Measurements from ENCODE around the gene VPS52.
A peak's percentile ranks its signal among the peaks of the same experiment; 100 is the strongest.
"Not testable (repeated sequence)": the region's sequence is repeated elsewhere in the genome, so short reads cannot be mapped to it uniquely, and the experiment has no call there.

The VPS52 gene

GRCh38 chr6:33249732-33250630 is 21.7 kb downstream of the VPS52 start:
- DNase-seq = no peak

DNA sequence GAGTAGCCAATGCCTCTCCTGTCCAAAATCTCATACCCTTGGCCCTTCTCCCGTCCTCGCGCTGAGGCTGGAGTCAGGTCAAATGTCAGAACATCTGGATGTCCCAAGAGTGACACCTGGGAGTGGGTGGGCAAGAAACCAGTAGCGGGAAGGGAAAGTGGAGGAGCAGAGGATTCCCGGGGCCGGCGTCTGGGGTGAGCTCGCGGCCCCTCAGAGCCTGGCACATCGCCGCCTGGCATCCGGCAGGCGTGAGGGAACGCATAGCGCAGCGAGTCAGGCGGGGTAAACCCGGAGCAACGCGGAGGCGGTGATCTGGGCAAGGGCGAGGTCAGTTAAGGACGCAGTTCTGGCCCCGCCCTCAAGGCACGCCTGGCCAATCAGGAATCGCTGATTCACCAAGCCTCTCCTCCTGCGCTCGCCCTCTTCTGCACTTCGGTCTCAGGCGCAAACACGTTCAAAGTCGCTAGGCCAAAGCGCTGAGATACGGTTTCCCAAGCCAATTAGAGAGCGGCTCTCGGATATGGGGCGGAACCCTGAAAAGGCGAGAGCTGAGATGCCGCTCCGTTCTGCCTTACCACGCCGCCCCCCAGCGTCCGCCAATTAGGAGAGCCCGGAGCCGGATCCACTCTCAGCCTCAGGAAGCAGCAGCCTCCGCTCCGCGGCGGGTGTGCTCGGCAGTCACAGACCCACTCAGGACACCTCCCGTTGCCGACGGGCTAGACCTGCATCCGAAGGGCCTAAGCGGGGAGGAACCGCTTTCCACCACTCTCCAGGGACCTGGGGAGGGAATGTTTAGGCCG is 22.5 kb downstream of the VPS52 start:
- DNase-seq = peak; percentile 46

DNA sequence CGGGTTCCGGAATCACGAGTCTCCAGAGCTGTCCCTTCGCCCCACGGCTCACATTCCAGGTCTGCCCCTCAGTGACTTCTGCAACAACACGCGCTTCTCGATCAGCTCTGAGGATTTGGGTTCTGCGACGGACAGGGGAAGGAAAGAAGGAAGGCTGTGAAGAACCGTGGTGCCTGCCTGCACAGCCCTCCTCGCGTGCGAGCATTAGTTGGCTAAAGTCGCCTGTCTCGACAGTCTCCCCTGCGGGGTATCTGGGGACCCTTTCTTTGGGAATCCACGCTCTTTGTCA is 23.1 kb downstream of the VPS52 start:
- no peak for DNase-seq

DNA sequence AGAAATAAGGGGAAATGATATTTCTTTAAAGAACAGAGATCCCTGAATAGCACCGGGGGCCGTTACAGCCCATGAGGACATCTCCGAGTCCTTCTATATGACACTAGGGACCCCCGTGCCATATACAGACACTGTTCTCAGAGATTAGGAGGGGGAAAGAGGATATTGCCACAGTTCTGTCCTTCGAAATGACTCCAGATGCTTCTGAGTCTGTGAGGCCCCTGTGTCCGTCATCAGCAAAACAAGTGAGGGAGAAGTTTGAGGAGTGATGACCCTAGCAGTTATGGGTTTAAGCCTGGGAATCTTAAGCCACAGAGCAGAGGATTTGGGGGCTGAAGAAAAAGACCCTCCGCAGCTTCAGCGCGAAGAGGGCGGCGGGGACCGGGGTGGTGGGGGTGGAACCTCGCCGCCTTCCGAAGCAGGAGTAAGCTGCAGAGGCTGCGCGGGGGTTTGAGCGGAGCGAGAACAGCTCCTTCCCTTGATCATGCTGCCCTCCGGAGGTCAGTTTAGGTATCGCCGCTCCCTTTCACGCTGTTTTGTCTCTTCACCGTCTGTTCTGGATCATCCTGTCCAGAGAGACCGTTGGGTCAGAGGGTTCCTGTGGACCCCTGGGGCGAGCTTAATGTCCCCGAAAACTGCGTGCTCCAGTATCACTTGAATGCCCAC is 23.6 kb downstream of the VPS52 start:
- DNase-seq = peak; percentile 42

GRCh38 chr6:33243476-33243875 is 28.2 kb downstream of the VPS52 start:
- no peak for DNase-seq

DNA sequence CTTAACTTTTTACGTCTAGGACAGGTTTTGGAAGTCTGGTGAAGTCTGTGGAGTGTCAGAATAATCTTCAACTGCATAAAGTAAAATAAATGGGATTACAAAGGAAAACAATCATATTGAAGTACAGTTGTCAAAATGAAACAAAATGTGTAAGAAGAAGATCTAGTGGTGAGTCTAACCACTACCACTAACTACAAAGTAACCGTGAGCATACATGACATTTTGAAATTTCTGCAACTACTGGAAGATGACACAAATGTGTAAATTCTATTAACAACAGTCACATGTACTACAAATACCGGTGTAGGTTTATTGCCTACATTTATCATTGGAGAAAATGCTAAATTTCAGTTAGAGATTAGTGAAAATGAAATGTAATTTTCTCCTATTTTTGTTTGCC is 29.7 kb downstream of the VPS52 start:
- DNase-seq = no peak

- no peak for DNase-seq
Measured at GRCh38 chr6:33237741-33238140, 33.9 kb downstream of the VPS52 start.

GRCh38 chr6:33236852-33237251 is 34.8 kb downstream of the VPS52 start:
- DNase-seq = no peak

- no peak for DNase-seq
Measured at GRCh38 chr6:33236328-33236727, 35.3 kb downstream of the VPS52 start.

DNA sequence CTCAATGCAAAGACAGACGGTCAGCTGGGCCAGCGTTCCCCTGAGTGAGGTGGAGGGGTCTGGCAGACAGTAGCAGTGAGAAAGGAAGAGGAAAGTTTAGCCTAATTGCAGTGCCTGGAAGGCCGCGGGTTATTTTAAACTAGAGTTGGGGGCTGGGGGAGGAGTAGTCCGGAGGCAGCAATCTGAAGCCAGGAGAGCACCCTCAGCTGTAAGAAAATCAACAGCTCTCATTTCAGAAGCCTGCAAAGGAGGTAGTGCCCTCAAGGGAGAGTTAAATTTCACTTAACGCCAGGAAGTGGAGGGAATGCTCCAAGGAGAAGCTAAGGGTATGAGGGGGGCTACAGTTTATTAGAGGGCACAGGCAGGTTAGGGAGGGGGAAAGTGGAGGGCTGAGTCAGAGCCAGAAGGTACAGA is 36.4 kb downstream of the VPS52 start:
- DNase-seq = no peak

- DNase-seq = not testable (repeated sequence)
Measured at GRCh38 chr6:33226503-33227120, 45.1 kb downstream of the VPS52 start.

DNA sequence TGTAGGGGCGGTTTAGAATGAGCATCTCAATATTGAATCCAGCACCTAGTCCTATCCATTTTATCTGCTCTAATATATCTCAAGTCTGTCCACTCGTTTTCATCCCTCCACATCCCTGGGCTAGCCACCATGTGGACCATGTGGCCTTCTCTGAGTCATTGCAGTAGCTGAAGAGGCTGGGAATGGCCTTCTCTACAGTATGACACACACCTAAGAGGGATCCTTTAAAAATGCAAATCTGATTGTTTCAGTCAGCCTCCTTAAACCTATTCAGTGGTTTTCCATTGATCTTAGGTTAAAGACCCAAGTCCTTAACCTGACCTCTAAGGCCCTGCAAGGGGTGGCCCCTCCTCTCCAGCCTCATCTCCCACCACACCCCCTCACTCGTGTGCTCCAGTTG is 54.0 kb downstream of the VPS52 start:
- DNase-seq = no peak

GRCh38 chr6:33217246-33217645 is 54.4 kb downstream of the VPS52 start:
- no peak for DNase-seq

GRCh38 chr6:33216117-33216649 is 55.5 kb downstream of the VPS52 start:
- no peak for DNase-seq

DNA sequence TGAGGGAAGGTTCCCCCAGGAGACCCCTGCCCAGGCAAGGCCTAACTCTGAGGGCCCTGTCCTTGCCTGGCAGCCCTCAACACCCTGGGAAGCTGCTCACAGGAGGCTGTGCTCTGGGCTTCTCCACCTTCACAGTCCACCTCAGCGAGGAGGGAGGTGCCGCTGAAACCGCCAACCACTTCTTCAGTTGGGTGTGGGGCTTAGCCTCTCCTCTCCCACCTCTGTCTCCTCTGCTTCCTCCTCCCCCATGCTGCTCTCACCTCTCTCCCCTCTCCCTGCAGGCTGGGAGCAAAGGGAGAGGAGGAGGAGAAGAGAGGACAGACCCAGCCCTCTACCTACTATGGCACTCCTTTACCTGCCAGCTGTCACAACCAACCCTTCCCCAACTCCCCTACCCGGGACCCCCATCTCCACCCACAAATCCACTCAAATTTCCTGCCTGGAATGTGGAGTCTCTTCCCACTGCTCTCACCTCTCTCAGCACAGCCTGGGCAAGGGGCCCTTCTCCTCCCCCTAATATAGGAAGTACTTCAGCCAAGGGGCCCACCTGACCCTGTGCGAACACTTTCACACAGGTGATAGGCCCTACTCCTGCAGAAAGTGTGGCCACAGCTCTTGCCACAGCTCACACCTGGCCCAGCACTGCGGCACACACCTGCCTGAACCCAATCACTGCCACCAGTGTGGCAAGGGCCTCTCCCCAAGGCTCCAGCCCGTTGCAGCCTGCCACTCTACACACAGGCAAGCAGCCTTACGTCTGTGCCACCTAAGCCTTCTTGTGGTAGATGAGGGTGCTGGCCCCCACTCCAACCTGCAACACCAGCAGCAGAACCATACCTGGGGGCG is 56.2 kb downstream of the VPS52 start:
- DNase-seq = no peak

GRCh38 chr6:33213989-33214335 is 57.7 kb downstream of the VPS52 start:
- DNase-seq = no peak

- no peak for DNase-seq
Measured at GRCh38 chr6:33213166-33213988, 58.3 kb downstream of the VPS52 start.

GRCh38 chr6:33212857-33213165 is 58.9 kb downstream of the VPS52 start:
- DNase-seq = no peak

DNA sequence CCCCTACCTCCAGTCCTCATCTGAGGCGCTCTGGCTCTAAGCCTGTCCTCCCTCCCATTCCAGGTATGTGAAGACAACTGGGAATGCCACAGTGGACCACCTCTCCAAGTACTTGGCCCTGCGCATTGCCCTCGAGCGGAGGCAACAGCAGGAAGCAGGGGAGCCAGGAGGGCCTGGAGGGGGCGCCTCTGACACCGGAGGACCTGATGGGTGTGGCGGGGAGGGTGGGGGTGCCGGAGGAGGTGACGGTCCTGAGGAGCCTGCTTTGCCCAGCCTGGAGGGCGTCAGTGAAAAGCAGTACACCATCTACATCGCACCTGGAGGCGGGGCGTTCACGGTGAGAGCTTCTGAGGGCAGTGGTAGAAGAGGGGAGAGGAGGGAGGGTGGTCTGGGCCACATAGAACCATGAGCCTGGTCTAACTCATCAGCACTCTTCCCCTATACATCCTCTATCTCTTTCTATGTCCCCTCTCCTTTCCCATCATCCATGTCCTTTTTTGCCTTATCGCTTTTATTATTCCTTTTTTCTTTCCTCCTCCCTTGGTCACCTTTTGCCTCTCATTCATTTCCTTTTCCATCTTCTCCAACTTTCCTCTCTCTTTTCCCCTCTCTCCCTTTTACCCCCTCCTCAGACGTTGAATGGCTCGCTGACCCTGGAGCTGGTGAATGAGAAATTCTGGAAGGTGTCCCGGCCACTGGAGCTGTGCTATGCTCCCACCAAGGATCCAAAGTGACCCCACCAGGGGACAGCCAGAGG is 59.8 kb downstream of the VPS52 start:
- no peak for DNase-seq

DNA sequence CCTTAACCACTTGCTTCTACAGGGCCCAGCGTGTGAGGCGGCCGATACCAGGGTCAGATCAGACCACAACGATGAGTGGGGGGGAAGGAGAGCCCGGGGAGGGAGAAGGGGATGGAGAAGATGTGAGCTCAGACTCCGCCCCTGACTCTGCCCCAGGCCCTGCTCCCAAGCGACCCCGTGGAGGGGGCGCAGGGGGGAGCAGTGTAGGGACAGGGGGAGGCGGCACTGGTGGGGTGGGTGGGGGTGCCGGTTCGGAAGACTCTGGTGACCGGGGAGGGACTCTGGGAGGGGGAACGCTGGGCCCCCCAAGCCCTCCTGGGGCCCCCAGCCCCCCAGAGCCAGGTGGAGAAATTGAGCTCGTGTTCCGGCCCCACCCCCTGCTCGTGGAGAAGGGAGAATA is 60.5 kb downstream of the VPS52 start:
- DNase-seq = no peak

GRCh38 chr6:33209856-33210255 is 61.8 kb downstream of the VPS52 start:
- no peak for DNase-seq

All from 8988T (cell line).